Hepatocyte (in vitro differentiated cells): Measurements from ENCODE around the gene NRARP. TPM values are rescaled to one million over a fixed set of nuclear protein-coding genes. Genes with fewer than 3 reads are reported as not detected.

Experiments used
- DNase-seq: peaks from one replicate; pipeline ENCODE4 v3.0.0-alpha.2; 2016; ENCODE audit warnings: low spot score
- H2AFZ ChIP-seq: fragments of 200-600 bp; sonication (generic); 2 replicates; pipeline ENCODE4 v1.6.0; 2016; ENCODE audit warnings: antibody characterized with exemption, mild to moderate bottlenecking
- H3K27ac ChIP-seq: fragments of 200-600 bp; sonication (generic); 2 replicates; pipeline ENCODE4 v1.5.1; 2016; ENCODE audit warnings: mild to moderate bottlenecking
- H3K27me3 ChIP-seq: fragments of 200-600 bp; sonication (generic); 2 replicates; pipeline ENCODE4 v1.6.1; 2016
- H3K36me3 ChIP-seq: fragments of 200-600 bp; sonication (generic); replicated peaks from 2 replicates; pipeline ENCODE4 v1.5.1; 2016; ENCODE audit warnings: low read depth; ENCODE audit not compliant: insufficient read depth
- H3K4me1 ChIP-seq: fragments of 200-600 bp; sonication (generic); 2 replicates; pipeline ENCODE4 v1.5.1; 2016; ENCODE audit warnings: mild to moderate bottlenecking, moderate library complexity; ENCODE audit not compliant: insufficient read depth
- H3K4me2 ChIP-seq: fragments of 200-600 bp; sonication (generic); 2 replicates; pipeline ENCODE4 v1.6.0; 2016
- H3K4me3 ChIP-seq: fragments of 200-600 bp; sonication (generic); 2 replicates; pipeline ENCODE4 v1.5.1; 2016; ENCODE audit warnings: mild to moderate bottlenecking
- H3K79me2 ChIP-seq: fragments of 200-600 bp; sonication (generic); 2 replicates; pipeline ENCODE4 v1.6.0; 2017; ENCODE audit warnings: mild to moderate bottlenecking
- H3K9me2 ChIP-seq: fragments of 200-600 bp; sonication (generic); replicated peaks from 2 replicates; pipeline ENCODE4 v1.6.0; 2017; ENCODE audit warnings: mild to moderate bottlenecking; ENCODE audit not compliant: insufficient read depth
- H3K9me3 ChIP-seq: fragments of 200-600 bp; sonication (generic); 2 replicates; pipeline ENCODE4 v1.5.1; 2016; ENCODE audit warnings: low read depth, mild to moderate bottlenecking
- H4K20me1 ChIP-seq: fragments of 200-600 bp; sonication (generic); 2 replicates; pipeline ENCODE4 v1.6.0; 2016; ENCODE audit warnings: mild to moderate bottlenecking; ENCODE audit not compliant: insufficient read depth, poor library complexity, severe bottlenecking
- EZH2 ChIP-seq: fragments of 200-600 bp; sonication (generic); IDR thresholded peaks from 2 replicates; pipeline ENCODE4 v1.6.1; 2016; ENCODE audit warnings: antibody characterized with exemption, mild to moderate bottlenecking, borderline replicate concordance
- EZH2phosphoT487 ChIP-seq: fragments of 200-600 bp; sonication (generic); IDR thresholded peaks from one replicate; pipeline ENCODE4 v1.6.1; 2018; ENCODE audit warnings: antibody characterized with exemption, mild to moderate bottlenecking, low read depth, moderate library complexity; ENCODE audit not compliant: unreplicated experiment, severe bottlenecking
- WGBS: methylation state at CpG from one replicate; pipeline ENCODE4 v1.1.6; 2016; ENCODE audit warnings: low lambda C conversion rate; ENCODE audit errors: missing lambda C conversion rate; 5-methylcytosine and 5-hydroxymethylcytosine counted together
- polyA plus RNA-seq: library from polyadenylated mRNA; unstranded; fragments of >200 nt; fragmentation: Nextera tagmentation; extraction: Ambion mirVana; gene quantifications from 2 replicates; pipeline ENCODE4 v1.2.1, GENCODE V29; 2016
- total RNA-seq: library from RNA; depleted of rRNA; stranded (reverse); fragments of >200 nt; gene quantifications from 2 replicates; pipeline ENCODE4 v1.2.3, GENCODE V29; 2014
- TF ChIP-seq, protein P1 (sequence below): fragments of 200-600 bp; sonication (generic); IDR thresholded peaks from 2 replicates; pipeline ENCODE4 v1.5.1; 2016; ENCODE audit warnings: antibody characterized with exemption, mild to moderate bottlenecking; ENCODE audit not compliant: poor library complexity

Gene NRARP
- total and polyA plus RNA-seq, 2 experiments from 2014 or later, result 5.3 to 18.7 TPM

DNA sequence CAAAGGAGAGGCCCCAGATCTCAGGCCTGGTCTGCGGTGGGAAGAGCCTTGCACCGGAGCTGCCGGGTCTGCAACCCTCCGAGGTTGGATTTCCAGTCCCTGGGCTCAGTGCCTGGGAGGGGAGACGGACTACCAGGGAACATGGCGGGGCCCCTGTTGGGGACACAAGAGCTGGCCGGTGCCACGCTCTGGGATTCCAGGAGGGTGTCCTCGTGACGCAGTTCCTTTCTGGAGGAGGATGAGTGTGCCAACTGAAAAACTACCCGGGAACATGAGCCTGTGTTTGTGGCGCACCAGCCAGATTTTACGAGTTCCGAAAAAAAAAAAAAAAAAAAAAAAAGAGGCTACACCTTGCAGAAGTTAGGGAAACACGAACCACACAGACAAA lies 9.0 kb downstream of the NRARP start:
- no peak overlapping the region for H3K4me3 ChIP-seq
- no peaks in the 10 kb centered on the region for H3K27me3 ChIP-seq
- H3K27ac ChIP-seq, result peak overlapping the region; percentile 96
- H3K4me2 ChIP-seq, result peak overlapping the region; percentile 59
- H3K36me3 ChIP-seq, result no peaks in the 10 kb centered on the region
- TF ChIP-seq EZH2phosphoT487, result no peak
- TF ChIP-seq, protein P1, sequence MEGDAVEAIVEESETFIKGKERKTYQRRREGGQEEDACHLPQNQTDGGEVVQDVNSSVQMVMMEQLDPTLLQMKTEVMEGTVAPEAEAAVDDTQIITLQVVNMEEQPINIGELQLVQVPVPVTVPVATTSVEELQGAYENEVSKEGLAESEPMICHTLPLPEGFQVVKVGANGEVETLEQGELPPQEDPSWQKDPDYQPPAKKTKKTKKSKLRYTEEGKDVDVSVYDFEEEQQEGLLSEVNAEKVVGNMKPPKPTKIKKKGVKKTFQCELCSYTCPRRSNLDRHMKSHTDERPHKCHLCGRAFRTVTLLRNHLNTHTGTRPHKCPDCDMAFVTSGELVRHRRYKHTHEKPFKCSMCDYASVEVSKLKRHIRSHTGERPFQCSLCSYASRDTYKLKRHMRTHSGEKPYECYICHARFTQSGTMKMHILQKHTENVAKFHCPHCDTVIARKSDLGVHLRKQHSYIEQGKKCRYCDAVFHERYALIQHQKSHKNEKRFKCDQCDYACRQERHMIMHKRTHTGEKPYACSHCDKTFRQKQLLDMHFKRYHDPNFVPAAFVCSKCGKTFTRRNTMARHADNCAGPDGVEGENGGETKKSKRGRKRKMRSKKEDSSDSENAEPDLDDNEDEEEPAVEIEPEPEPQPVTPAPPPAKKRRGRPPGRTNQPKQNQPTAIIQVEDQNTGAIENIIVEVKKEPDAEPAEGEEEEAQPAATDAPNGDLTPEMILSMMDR, result no peak
- no peak for TF ChIP-seq EZH2
- H2AFZ ChIP-seq, result no peak overlapping the region
- no peaks in the 10 kb centered on the region for H4K20me1 ChIP-seq
- H3K9me2 ChIP-seq, result no peaks in the 10 kb centered on the region
- H3K4me1 ChIP-seq, result peaks cover 34% of the 10 kb centered on the region
- no peaks in the 10 kb centered on the region for H3K9me3 ChIP-seq
- no peaks in the 10 kb centered on the region for H3K79me2 ChIP-seq
- WGBS, result 73% methylated on average over 13 of the region's 15 CpGs
- peak; percentile 16 for DNase-seq

DNA sequence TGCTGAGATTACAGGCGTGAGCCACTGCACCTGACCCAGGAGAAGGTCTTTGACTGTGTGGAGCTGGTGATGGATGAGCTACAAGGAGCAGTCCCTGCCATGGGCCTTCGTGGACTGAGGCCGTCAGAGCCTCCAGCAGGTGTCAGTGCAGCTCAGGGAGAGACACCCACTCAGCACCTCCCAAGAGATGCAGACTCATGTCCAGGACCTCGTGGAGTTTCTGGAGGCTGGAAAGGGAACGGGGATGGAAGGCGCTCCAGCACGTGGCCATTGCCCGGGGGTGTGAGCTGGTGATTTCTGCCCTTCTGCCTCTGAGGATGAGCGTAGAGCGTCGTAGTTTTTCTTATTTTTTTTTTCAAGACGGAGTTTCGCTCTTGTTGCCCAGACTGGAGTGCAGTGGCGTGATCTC lies 15.1 kb downstream of the NRARP start:
- Histone ChIP-seq H3K4me2 (no peak overlapping the region), H3K36me3 (no peaks in the 10 kb centered on the region), H3K9me2 (no peaks in the 10 kb centered on the region), H3K4me3 (no peak overlapping the region), H3K9me3 (no peaks in the 10 kb centered on the region), H4K20me1 (no peaks in the 10 kb centered on the region), H3K27ac (no peak overlapping the region), H2AFZ (no peak overlapping the region), H3K79me2 (no peaks in the 10 kb centered on the region), H3K4me1 (no peaks in the 10 kb centered on the region), H3K27me3 (no peaks in the 10 kb centered on the region)
- peak; percentile 82 for DNase-seq
- WGBS, result 56% methylated on average over 14 of the region's 14 CpGs
- TF ChIP-seq EZH2phosphoT487, result no peak
- TF ChIP-seq, protein P1, result peak; percentile 61
- TF ChIP-seq EZH2, result no peak

DNA sequence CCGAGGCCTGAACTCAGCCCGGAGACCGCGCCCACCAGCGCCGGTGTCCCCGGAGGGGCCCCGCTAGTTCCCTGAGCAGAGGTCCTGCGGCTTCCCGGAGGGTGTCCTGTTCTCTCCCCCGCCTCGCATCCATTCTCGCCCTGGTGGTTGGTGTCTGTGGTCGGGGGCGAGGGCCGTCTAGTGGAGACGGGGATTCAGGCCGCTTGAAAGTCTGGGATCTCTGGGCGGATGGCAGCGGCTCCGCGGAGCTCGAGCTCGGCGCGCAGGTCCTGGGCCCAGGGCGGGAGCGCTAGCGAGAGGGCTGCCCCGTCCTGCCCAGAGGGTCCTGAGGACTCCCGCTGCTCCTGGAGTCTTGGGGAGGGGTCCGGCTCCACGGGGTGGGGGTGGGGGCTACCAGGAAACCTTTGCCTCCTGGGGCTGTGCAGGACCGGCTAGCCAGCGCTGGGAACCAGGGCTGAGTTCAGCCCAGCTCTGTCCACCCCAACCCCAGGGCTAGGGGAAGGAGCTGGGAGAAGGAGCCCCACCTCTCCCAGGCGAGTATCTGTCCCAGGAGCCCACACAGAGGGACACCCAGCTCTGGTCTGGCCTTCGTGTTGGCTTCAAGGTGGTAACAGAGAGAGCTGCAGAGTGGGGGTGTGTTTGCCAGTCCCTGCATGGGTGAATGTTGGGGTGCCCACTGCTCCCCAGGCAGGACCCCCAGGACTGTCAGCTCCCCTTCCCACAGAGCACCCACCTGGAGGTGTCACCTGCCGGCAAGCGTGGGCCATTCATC lies 20.5 kb downstream of the NRARP start:
- Histone ChIP-seq H3K4me3 (no peak overlapping the region), H3K27ac (no peak overlapping the region), H3K9me2 (no peaks in the 10 kb centered on the region), H3K79me2 (no peaks in the 10 kb centered on the region), H3K4me2 (peak overlapping the region; percentile 93), H4K20me1 (no peaks in the 10 kb centered on the region), H3K36me3 (no peaks in the 10 kb centered on the region), H3K9me3 (no peaks in the 10 kb centered on the region), H3K4me1 (peaks cover 18% of the 10 kb centered on the region), H2AFZ (no peak overlapping the region), H3K27me3 (no peaks in the 10 kb centered on the region)
- DNase-seq, result peak; percentile 32
- WGBS, result 32% methylated on average over 35 of the region's 39 CpGs
- TF ChIP-seq, protein P1, result no peak
- TF ChIP-seq EZH2phosphoT487, result no peak
- no peak for TF ChIP-seq EZH2
